Measurements from ENCODE around the gene KLK11. TPM values are rescaled to one million over a fixed set of nuclear protein-coding genes. Genes with fewer than 3 reads are reported as not detected.

The KLK11 gene
- polyA plus RNA-seq, 12 donors, result 2.0 to 9.1 (median 3.5) TPM; not detected in 9

- DNase-seq, result no peak
These were observed 53.5 kb downstream of the KLK11 start for GRCh38 chr19:50972795-50973376.

Other genes starting within 250 kb of the KLK11 start
- under 1 TPM in 2 of 12 donors, not detected in 10; 0.28 to 0.29 TPM for gene ACP4, start 236.2 kb downstream of the KLK11 start, polyA plus RNA-seq (ENCODE audit: insufficient read length in 12 of 12)
- gene KLK1, start 202.8 kb downstream of the KLK11 start, polyA plus RNA-seq (ENCODE audit: insufficient read length in 12 of 12), result 10 to 100 TPM in 1 of 12 donors, 1 to 10 TPM in 3, under 1 TPM in 3, not detected in 5; 0.18 to 17.9 (median 1.0) TPM
- gene KLK15, start 193.0 kb downstream of the KLK11 start, polyA plus RNA-seq (ENCODE audit: insufficient read length in 12 of 12), result not detected
- gene KLK3, start 171.7 kb downstream of the KLK11 start, polyA plus RNA-seq (ENCODE audit: insufficient read length in 12 of 12), result 1 to 10 TPM in 1 of 12 donors, not detected in 11; 9.4 TPM
- under 1 TPM in 1 of 12 donors, not detected in 11; 0.20 TPM for gene KLK2, start 153.2 kb downstream of the KLK11 start, polyA plus RNA-seq (ENCODE audit: insufficient read length in 12 of 12)
- under 1 TPM in 1 of 12 donors, not detected in 11; 0.21 TPM for gene KLK4, start 115.2 kb downstream of the KLK11 start, polyA plus RNA-seq (ENCODE audit: insufficient read length in 12 of 12)
- gene KLK5, start 73.6 kb downstream of the KLK11 start, polyA plus RNA-seq (ENCODE audit: insufficient read length in 12 of 12), result under 1 TPM in 1 of 12 donors, not detected in 11; 0.32 TPM
- gene KLK6, start 57.0 kb downstream of the KLK11 start, polyA plus RNA-seq (ENCODE audit: insufficient read length in 12 of 12), result under 1 TPM in 4 of 12 donors, not detected in 8; 0.22 to 0.50 (median 0.39) TPM
- gene KLK7, start 42.7 kb downstream of the KLK11 start, polyA plus RNA-seq (ENCODE audit: insufficient read length in 12 of 12), result under 1 TPM in 8 of 12 donors, not detected in 4; 0.07 to 0.66 (median 0.14) TPM
- 1 to 10 TPM in 3 of 12 donors, not detected in 9; 1.0 to 2.3 (median 1.8) TPM for gene KLK8, start 25.0 kb downstream of the KLK11 start, polyA plus RNA-seq (ENCODE audit: insufficient read length in 12 of 12)
- 1 to 10 TPM in 1 of 12 donors, under 1 TPM in 7, not detected in 4; 0.05 to 2.1 (median 0.19) TPM for gene KLK10, start 6.9 kb downstream of the KLK11 start, polyA plus RNA-seq (ENCODE audit: insufficient read length in 12 of 12)
- gene KLK12, start 8.4 kb upstream of the KLK11 start, polyA plus RNA-seq (ENCODE audit: insufficient read length in 12 of 12), result not detected
- 1 to 10 TPM in 1 of 12 donors, under 1 TPM in 2, not detected in 9; 0.48 to 1.5 (median 0.61) TPM for gene KLK13, start 38.5 kb upstream of the KLK11 start, polyA plus RNA-seq (ENCODE audit: insufficient read length in 12 of 12)
- gene KLK14, start 56.3 kb upstream of the KLK11 start, polyA plus RNA-seq (ENCODE audit: insufficient read length in 12 of 12), result under 1 TPM in 9 of 12 donors, not detected in 3; 0.12 to 0.80 (median 0.21) TPM
- gene CTU1, start 81.8 kb upstream of the KLK11 start, polyA plus RNA-seq (ENCODE audit: insufficient read length in 12 of 12), result 1 to 10 TPM in 11 of 12 donors, not detected in 1; 1.1 to 5.1 (median 2.2) TPM
- 1 to 10 TPM in 4 of 12 donors, under 1 TPM in 6, not detected in 2; 0.41 to 2.3 (median 0.87) TPM for gene SIGLEC9, start 98.3 kb upstream of the KLK11 start, polyA plus RNA-seq (ENCODE audit: insufficient read length in 12 of 12)
- 1 to 10 TPM in 1 of 12 donors, under 1 TPM in 9, not detected in 2; 0.19 to 1.8 (median 0.53) TPM for gene SIGLEC7, start 115.7 kb upstream of the KLK11 start, polyA plus RNA-seq (ENCODE audit: insufficient read length in 12 of 12)
- 1 to 10 TPM in 10 of 12 donors, not detected in 2; 1.4 to 6.3 (median 3.0) TPM for gene CD33, start 198.5 kb upstream of the KLK11 start, polyA plus RNA-seq (ENCODE audit: insufficient read length in 12 of 12)
- gene SIGLECL1, start 224.5 kb upstream of the KLK11 start, polyA plus RNA-seq (ENCODE audit: insufficient read length in 12 of 12), result not detected